SK-N-SH treated with all-trans-retinoic acid at 6 μM for 48 hours (cell line): ENCODE results near the gene ZSCAN30.

ENCODE experiments used
- ATAC-seq: fragments of 200-7000 bp; cut with Tn5 transposase; 3 replicates; pipeline ENCODE4 v1.9.1; 2020; ENCODE audit warnings: mild to moderate bottlenecking, moderate library complexity
- ARNTL ChIP-seq: fragments of 450-650 bp; formaldehyde crosslinking; IDR thresholded peaks from 2 replicates; pipeline ENCODE4 v1.5.0; 2020; ENCODE audit warnings: low read depth, mild to moderate bottlenecking, moderate library complexity, borderline replicate concordance
- BACH2 ChIP-seq: fragments of 250-450 bp; sonication (Bioruptor Pico); IDR thresholded peaks from 2 replicates; pipeline ENCODE4 v1.9.0; 2021; ENCODE audit warnings: mild to moderate bottlenecking, borderline replicate concordance
- CSDC2 ChIP-seq: fragments of 250-450 bp; sonication (Bioruptor Pico); IDR thresholded peaks from 2 replicates; pipeline ENCODE4 v1.5.0; 2020; ENCODE audit warnings: mild to moderate bottlenecking, moderate library complexity
- GLIS3 ChIP-seq: fragments of 250-450 bp; sonication (Bioruptor Pico); IDR thresholded peaks from 2 replicates; pipeline ENCODE4 v1.5.0; 2020; ENCODE audit warnings: mild to moderate bottlenecking, moderate library complexity
- ISL1 ChIP-seq: fragments of 250-450 bp; sonication (Bioruptor Pico); IDR thresholded peaks from 2 replicates; pipeline ENCODE4 v2.1.2; 2022; ENCODE audit warnings: mild to moderate bottlenecking, moderate library complexity
- OSR1 ChIP-seq: fragments of 250-450 bp; sonication (Bioruptor Pico); IDR thresholded peaks from 2 replicates; pipeline ENCODE4 v1.8.0; 2022; ENCODE audit warnings: moderate library complexity, mild to moderate bottlenecking, inconsistent platforms
- POU6F1 ChIP-seq: fragments of 250-450 bp; sonication (Bioruptor Pico); IDR thresholded peaks from 2 replicates; pipeline ENCODE4 v1.8.0; 2021; ENCODE audit warnings: low read depth, mild to moderate bottlenecking, moderate library complexity, borderline replicate concordance
- RARB ChIP-seq: fragments of 250-450 bp; sonication (Bioruptor Pico); IDR thresholded peaks from 2 replicates; pipeline ENCODE4 v1.8.0; 2021; ENCODE audit warnings: mild to moderate bottlenecking, moderate library complexity
- TCF4 ChIP-seq: fragments of 250-450 bp; sonication (Bioruptor Pico); IDR thresholded peaks from 2 replicates; pipeline ENCODE4 v1.8.0; 2021; ENCODE audit warnings: mild to moderate bottlenecking, moderate library complexity, borderline replicate concordance
- TOX ChIP-seq: fragments of 250-450 bp; sonication (Bioruptor Pico); IDR thresholded peaks from 2 replicates; pipeline ENCODE4 v1.8.0; 2021; ENCODE audit warnings: mild to moderate bottlenecking, moderate library complexity, borderline replicate concordance
- TSHZ2 ChIP-seq: fragments of 250-450 bp; sonication (Bioruptor Pico); IDR thresholded peaks from 2 replicates; pipeline ENCODE4 v1.5.0; 2020; ENCODE audit warnings: mild to moderate bottlenecking, moderate library complexity
- ZC3H10 ChIP-seq: fragments of 250-450 bp; sonication (Bioruptor Pico); IDR thresholded peaks from 2 replicates; pipeline ENCODE4 v1.5.1; 2021; ENCODE audit warnings: mild to moderate bottlenecking, moderate library complexity
- ZFP3 ChIP-seq: fragments of 250-450 bp; sonication (Bioruptor Pico); IDR thresholded peaks from 2 replicates; pipeline ENCODE4 v1.5.0; 2020; ENCODE audit warnings: mild to moderate bottlenecking, moderate library complexity
- ZFP30 ChIP-seq: fragments of 450-650 bp; formaldehyde crosslinking; IDR thresholded peaks from 2 replicates; pipeline ENCODE4 v1.5.0; 2022; ENCODE audit warnings: mild to moderate bottlenecking, moderate library complexity
- ZNF565 ChIP-seq: fragments of 450-650 bp; formaldehyde crosslinking; conservative IDR thresholded peaks from 2 replicates; pipeline ENCODE4 v1.5.0; 2020; ENCODE audit warnings: low read depth, mild to moderate bottlenecking, moderate library complexity
- ZNF70 ChIP-seq: fragments of 450-650 bp; formaldehyde crosslinking; IDR thresholded peaks from 2 replicates; pipeline ENCODE4 v1.5.0; 2020; ENCODE audit warnings: mild to moderate bottlenecking, moderate library complexity
- ZNF8 ChIP-seq: fragments of 450-650 bp; formaldehyde crosslinking; IDR thresholded peaks from 2 replicates; pipeline ENCODE4 v1.5.0; 2020; ENCODE audit warnings: mild to moderate bottlenecking, moderate library complexity
- TF ChIP-seq, protein P1 (sequence below): fragments of 250-450 bp; sonication (Bioruptor Pico); IDR thresholded peaks from 2 replicates; pipeline ENCODE4 v1.5.1; 2021; ENCODE audit warnings: mild to moderate bottlenecking, moderate library complexity
- TF ChIP-seq, protein P2 (sequence below): fragments of 250-450 bp; sonication (Bioruptor Pico); IDR thresholded peaks from 2 replicates; pipeline ENCODE4 v1.8.0; 2020; ENCODE audit warnings: mild to moderate bottlenecking, moderate library complexity, borderline replicate concordance

ZSCAN30 gene

GRCh38 chr18:35289293-35289692 is 736 bp downstream of the ZSCAN30 start:
- no peak for TF ChIP-seq ZNF8
- no peak for TF ChIP-seq CSDC2 (CRISPR knock-in tag)
- no peak for TF ChIP-seq POU6F1 (CRISPR knock-in tag)
- TF ChIP-seq RARB (CRISPR knock-in tag), result no peak
- no peak for TF ChIP-seq ARNTL
- TF ChIP-seq, protein P1, sequence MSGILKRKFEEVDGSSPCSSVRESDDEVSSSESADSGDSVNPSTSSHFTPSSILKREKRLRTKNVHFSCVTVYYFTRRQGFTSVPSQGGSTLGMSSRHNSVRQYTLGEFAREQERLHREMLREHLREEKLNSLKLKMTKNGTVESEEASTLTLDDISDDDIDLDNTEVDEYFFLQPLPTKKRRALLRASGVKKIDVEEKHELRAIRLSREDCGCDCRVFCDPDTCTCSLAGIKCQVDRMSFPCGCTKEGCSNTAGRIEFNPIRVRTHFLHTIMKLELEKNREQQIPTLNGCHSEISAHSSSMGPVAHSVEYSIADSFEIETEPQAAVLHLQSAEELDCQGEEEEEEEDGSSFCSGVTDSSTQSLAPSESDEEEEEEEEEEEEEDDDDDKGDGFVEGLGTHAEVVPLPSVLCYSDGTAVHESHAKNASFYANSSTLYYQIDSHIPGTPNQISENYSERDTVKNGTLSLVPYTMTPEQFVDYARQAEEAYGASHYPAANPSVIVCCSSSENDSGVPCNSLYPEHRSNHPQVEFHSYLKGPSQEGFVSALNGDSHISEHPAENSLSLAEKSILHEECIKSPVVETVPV (CRISPR knock-in tag), result no peak
- TF ChIP-seq ISL1 (CRISPR knock-in tag), result no peak
- no peak for TF ChIP-seq TOX
- TF ChIP-seq ZC3H10 (CRISPR knock-in tag), result no peak
- no peak for TF ChIP-seq OSR1 (CRISPR knock-in tag)
- ATAC-seq, result no peak

DNA sequence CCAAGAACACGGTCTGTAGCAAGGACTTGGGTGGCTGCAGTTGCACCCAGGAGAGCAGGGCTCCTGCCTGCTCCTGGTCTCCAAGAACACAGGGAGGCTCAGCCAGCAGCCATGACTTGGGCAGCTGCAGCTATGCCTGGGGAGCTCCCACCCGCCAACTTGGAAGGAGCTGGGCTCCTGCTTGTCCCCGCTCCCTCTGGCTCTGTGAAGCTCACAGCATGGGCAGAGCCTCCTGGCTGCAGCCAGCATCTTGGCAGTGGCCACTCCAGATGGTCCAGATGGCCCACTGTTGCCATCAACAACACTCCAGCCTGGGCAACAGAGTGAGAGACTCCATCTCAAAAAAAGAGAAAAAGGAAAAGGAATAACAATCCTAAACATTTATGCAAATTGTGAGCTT is 5.2 kb downstream of the ZSCAN30 start:
- no peak for TF ChIP-seq TCF4
- no peak for TF ChIP-seq ZNF565 (CRISPR knock-in tag)
- no peak for TF ChIP-seq ZC3H10 (CRISPR knock-in tag)
- TF ChIP-seq BACH2, result no peak
- TF ChIP-seq ZNF70, result no peak
- TF ChIP-seq ISL1 (CRISPR knock-in tag), result no peak
- TF ChIP-seq TSHZ2 (CRISPR knock-in tag), result no peak
- TF ChIP-seq ZFP3 (CRISPR knock-in tag), result no peak
- TF ChIP-seq RARB (CRISPR knock-in tag), result no peak
- TF ChIP-seq, protein P1 (CRISPR knock-in tag), result no peak
- no peak for TF ChIP-seq GLIS3 (CRISPR knock-in tag)
- TF ChIP-seq ZFP30 (CRISPR knock-in tag), result no peak
- no peak for TF ChIP-seq ARNTL
- no peak for TF ChIP-seq TOX
- no peak for TF ChIP-seq ZNF8
- TF ChIP-seq, protein P2, sequence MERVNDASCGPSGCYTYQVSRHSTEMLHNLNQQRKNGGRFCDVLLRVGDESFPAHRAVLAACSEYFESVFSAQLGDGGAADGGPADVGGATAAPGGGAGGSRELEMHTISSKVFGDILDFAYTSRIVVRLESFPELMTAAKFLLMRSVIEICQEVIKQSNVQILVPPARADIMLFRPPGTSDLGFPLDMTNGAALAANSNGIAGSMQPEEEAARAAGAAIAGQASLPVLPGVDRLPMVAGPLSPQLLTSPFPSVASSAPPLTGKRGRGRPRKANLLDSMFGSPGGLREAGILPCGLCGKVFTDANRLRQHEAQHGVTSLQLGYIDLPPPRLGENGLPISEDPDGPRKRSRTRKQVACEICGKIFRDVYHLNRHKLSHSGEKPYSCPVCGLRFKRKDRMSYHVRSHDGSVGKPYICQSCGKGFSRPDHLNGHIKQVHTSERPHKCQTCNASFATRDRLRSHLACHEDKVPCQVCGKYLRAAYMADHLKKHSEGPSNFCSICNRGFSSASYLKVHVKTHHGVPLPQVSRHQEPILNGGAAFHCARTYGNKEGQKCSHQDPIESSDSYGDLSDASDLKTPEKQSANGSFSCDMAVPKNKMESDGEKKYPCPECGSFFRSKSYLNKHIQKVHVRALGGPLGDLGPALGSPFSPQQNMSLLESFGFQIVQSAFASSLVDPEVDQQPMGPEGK (CRISPR knock-in tag), result no peak
- TF ChIP-seq, all 23 proteins: peak for 0
- ATAC-seq, result no peak

- TF ChIP-seq POU6F1 (CRISPR knock-in tag) (no peak), ZFP3 (CRISPR knock-in tag) (no peak)
- ATAC-seq, result no peak
Observed at GRCh38 chr18:35283923-35284794, 5.9 kb downstream of the ZSCAN30 start.
